Stimulated activated CD8-positive, alpha-beta memory T cell treated with anti-CD3 and anti-CD28 coated beads, Interleukin-12 subunit alpha, Interleukin-12 subunit beta, amount 100 ng/mL, for 4 hours (primary cell): ENCODE results near the gene EGFL6.
"Not testable (repeated sequence)": the region's sequence is repeated elsewhere in the genome, so short reads cannot be mapped to it uniquely, and the experiment has no call there.

Source experiments
- DNase-seq: peaks from one replicate; pipeline ENCODE4 v3.0.0-alpha.2; 2020; ENCODE audit warnings: low read depth

The EGFL6 gene

DNA sequence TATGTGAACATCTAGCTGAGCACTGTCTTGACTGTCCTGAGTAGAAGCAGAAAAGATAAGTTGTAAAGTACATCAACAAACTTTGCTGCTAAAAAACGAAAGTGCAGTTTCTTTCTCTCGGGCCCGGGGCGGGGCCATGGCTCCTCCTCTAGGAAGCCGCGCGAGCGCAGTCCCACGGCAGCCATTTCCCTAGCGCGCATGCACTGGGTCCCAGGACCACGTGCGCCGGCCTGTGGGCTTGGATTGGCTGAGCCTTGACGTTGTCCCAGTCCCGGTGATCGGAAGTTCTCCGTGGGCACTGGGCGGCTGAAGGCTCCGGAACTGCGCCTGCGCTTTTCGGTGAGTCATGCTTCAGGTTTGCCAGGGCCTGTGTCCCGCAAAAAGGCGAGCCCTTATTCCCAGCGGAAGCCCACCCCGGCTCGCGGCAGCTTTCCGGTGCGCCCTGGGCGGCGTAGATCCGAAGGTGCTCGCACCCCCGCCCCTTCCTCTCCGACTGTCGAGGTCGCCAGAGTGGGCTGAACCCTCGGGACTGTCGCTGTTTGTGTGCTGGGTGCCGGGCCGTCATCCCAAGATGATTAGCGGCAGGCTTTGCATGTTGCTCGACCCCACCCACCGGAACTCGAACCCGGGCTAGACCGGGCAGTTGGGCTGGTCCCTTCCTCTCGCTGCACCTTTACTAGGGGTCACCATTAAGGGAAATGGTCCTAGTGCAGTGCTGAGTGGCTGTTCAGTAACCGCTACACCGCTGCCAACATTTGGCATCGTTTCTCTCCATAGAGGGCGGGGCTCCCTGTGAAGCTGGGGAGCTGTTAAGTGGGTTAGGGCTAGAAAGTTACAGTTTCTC, 83.7 kb downstream of the EGFL6 start, which contains the start of gene TCEANC:
Gene TCEANC, plus strand, starts transcription at position 292 of the 844 bp plus-strand sequence. CDS start 9,368 bp downstream, outside the sequence.
- peak; percentile 94 for DNase-seq

DNA sequence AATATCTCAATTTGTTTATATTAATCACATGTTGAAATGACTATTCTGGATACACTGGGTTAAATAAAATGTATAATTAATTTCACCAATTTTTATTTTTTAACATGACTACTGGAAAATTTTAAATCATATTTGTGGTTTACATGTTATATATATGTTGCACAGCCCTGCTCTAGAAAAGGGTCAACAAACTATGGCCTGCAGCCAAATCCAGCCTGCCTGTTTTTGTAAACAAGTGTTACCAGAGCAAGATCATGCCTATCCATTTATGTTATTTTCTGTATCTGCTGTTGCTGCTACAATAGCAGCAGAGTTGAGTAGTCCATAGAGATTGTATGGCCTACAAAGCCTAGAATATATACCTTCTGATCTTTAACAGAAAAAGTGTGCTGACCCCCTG, 84.7 kb downstream of the EGFL6 start:
- no peak for DNase-seq

DNA sequence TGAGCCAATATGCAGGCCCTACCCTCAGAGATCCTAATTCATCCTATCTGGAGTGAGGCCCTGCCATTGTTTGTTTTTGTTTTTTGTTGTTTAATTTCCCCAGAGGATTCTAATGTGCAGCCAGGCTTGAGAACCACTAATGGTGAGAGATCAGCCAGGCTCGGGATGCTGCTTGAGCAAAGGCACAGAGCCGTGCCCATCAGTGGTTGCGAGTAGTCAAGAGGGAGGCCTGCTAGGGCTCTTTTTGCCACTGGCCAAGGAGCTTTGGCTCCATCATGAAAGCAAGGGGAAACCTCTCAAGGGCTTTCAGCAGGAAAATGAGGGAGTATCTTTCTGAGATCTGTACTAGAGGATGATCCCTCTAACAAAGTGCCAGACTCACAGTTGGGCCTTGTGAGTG, 86.3 kb downstream of the EGFL6 start:
- DNase-seq, result no peak

- DNase-seq, result no peak
Measured at GRCh38 chrX:13658602-13659001, 89.2 kb downstream of the EGFL6 start.

DNA sequence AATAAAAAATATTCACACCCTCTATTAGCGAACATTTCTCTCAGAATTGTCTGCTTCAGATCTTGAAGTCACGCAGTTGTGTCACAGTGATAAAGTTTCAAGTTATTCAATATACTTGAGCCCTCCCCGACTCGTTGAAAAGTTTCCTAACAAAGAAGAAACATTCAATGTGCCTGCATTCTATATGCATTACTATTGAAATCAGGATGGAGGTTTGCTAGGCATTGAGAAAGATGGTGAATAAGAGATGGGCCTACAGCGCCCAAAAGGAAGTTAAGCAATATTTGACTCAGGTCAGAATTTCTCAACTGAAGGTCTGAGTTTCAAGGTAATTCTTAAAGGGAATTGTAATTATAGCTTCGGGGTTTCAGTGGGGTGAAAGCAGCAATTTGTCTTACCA, 89.7 kb downstream of the EGFL6 start:
- no peak for DNase-seq

DNA sequence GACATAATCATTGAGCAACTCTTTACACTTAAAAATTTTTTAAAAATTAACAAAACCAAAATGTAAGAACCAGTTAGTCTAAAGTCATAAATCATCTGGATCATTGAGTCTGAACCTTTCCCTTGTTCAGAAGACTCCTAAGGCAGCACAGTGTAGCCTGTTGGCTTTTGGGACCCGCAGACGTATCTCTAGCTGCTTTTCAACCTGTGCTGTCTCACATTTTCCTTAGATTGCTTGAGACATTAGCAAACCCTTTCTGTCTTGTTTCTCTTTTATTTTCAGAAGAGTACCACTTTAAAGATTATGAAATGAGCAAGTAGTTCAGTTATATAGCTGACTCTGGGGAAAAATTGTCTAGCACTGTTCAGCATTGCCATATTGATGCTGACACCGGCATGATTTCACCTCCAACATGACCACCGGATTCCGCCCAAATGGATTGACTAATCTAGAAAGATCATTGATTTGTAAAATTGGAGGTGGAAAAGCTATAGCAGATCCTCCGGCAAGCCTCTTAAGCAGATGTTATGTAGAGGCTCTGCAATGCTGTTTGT, 92.4 kb downstream of the EGFL6 start:
- no peak for DNase-seq

DNA sequence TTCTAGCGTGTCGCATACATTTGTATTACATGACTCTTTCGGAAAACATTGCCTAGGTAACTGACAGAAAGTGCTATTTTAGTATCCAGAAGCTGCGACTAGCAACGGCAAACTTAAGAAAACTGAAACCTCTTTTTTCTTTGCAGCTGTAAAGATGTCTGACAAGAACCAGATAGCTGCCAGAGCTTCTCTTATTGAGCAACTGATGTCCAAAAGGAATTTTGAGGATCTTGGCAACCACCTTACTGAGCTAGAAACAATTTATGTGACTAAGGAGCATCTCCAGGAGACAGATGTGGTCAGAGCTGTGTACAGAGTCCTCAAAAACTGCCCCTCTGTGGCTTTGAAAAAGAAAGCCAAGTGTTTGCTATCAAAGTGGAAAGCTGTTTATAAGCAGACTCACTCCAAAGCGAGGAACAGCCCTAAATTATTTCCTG, 93.0 kb downstream of the EGFL6 start:
- no peak for DNase-seq

GRCh38 chrX:13664020-13664419, 94.6 kb downstream of the EGFL6 start:
- DNase-seq, result no peak

- DNase-seq, result no peak
Measured at GRCh38 chrX:13666836-13667235, 97.4 kb downstream of the EGFL6 start.

GRCh38 chrX:13667919-13668318, 98.5 kb downstream of the EGFL6 start:
- no peak for DNase-seq

- DNase-seq, result no peak
Measured at GRCh38 chrX:13669246-13669737, 99.9 kb downstream of the EGFL6 start.

DNA sequence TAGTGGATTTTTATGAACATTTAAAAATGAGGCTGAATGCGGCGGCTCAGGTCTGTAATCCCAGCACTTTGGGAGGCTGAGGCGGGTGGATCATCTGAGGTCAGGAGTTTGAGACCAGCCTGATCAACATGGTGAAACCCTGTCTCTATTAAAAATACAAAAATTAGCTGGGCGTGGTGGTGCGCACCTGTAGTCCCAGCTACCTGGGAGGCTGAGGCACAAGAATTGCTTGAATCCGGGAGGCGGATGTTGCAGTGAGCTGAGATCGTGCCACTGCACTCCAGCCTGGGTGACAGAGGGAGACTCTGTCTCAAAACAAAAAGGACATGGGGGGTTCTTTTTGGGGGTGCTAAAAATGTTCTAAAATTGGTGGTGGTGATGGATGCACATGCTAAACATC, 100.4 kb downstream of the EGFL6 start:
- not testable (repeated sequence) for DNase-seq

DNA sequence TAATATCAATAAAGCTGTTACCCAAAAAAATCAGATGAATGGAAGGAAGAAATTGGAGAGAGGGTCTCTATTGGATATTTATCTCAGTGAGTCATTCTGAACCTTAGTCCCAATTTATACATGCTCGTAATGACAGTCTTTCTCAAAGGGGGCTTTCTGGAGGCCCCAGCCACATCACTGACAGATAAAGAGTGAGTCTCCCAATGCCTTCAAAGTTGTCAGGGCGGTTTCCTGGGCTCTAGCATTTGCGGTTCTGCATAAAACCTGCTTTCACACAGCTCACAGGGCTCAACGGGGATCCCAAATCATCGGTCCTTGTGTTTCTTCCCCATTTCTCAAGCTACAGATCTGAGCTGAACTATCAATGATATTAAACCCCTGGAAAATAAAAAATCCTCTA, 100.8 kb downstream of the EGFL6 start:
- DNase-seq, result no peak

DNA sequence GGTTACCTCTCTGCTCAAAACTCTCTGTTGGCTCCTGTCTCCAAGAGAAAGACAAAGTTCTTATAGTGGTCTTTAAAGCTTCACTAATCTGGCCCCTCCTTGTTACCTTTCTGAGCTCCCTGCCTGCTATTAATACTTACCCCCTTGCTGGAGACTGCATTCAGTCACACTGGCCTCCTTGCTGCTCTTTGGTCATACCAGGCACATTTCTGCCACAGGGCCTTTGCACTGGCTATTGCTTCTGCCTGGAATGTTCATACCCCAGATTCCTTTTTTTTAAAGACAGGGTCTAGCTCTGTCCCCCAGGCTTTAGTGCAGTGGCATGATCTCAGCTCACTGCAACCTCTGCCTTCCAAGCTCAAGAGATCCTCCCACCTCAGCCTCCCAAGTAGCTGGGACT, 103.6 kb downstream of the EGFL6 start:
- DNase-seq, result no peak

DNA sequence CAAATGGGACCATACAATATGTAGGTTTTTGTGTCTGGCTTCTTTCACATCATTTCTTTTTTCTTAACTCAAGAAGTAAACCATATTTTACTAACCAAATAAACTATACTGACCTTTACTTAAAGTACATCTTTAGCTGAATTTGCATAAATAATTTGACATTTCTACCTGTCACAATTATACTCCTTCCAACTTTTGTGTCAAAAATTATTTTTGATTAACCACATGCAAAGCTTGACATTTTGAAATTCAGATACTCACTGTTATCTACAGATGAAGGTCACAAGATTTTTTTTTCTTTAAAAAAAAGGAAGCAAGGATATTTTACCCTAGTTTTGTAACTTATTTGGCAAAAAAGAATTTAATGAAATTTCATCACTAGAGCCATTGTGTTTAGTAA, 107.5 kb downstream of the EGFL6 start:
- DNase-seq, result no peak

- DNase-seq, result not testable (repeated sequence)
Measured at GRCh38 chrX:13679700-13680099, 110.3 kb downstream of the EGFL6 start.

DNA sequence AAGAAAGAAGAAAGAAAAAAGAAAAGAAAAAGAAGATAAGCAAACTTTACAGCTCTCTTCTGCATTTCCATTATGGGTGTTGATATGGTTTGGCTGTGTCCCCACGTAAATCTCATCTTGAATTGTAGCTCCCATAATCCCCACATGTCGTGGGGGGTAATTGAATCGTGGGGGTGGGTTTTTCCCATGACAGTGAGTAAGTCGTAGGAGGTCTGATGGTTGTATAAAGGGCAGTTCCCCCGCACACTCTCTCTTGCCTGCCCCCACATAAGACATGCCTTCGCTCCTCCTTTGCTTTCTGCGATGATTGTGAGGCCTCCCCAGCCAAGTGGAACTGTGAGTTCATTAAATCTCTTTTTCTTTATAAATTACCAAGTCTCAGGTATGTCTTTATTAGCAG, 112.2 kb downstream of the EGFL6 start:
- DNase-seq, result no peak
